HG02588 (cell line): ENCODE data around the gene ANKRD65.
A peak's percentile ranks its signal among the peaks of the same experiment; 100 is the strongest.

ENCODE experiments used
- ATAC-seq: cut with Tn5 transposase; IDR thresholded peaks from one replicate; pipeline ENCODE4 v1.9.1; 2021; ENCODE audit warnings: mild to moderate bottlenecking, moderate library complexity; ENCODE audit not compliant: unreplicated experiment

ANKRD65 gene

GRCh38 chr1:1442069-1442770, 21.1 kb upstream of the ANKRD65 start:
- ATAC-seq = no peak

- no peak for ATAC-seq
Measured at GRCh38 chr1:1441002-1441888, 20.2 kb upstream of the ANKRD65 start.

GRCh38 chr1:1440262-1441001, 19.4 kb upstream of the ANKRD65 start:
- ATAC-seq = no peak

GRCh38 chr1:1439546-1440261, 18.6 kb upstream of the ANKRD65 start:
- ATAC-seq = no peak

- ATAC-seq = no peak
Measured at GRCh38 chr1:1438531-1439381, 17.7 kb upstream of the ANKRD65 start.

- ATAC-seq = peak; percentile 36
Measured at GRCh38 chr1:1437904-1438376, 16.9 kb upstream of the ANKRD65 start.

- no peak for ATAC-seq
Measured at GRCh38 chr1:1437033-1437903, 16.2 kb upstream of the ANKRD65 start.

- no peak for ATAC-seq
Measured at GRCh38 chr1:1436630-1437032, 15.6 kb upstream of the ANKRD65 start.

- ATAC-seq = peak; percentile 1
Measured at GRCh38 chr1:1435911-1436629, 15.0 kb upstream of the ANKRD65 start.

GRCh38 chr1:1435106-1435903, 14.2 kb upstream of the ANKRD65 start, which contains the start of gene VWA1:
Gene VWA1 (plus strand): TSS chr1:1435690. CDS start chr1:1435749, 59 bp downstream.
- ATAC-seq = peak; percentile 40

- no peak for ATAC-seq
Measured at GRCh38 chr1:1434824-1435105, 13.7 kb upstream of the ANKRD65 start.

- ATAC-seq = no peak
Measured at GRCh38 chr1:1434131-1434823, 13.2 kb upstream of the ANKRD65 start.

- no peak for ATAC-seq
Measured at GRCh38 chr1:1433804-1434130, 12.7 kb upstream of the ANKRD65 start.

GRCh38 chr1:1432951-1433803, 12.1 kb upstream of the ANKRD65 start:
- ATAC-seq = no peak

GRCh38 chr1:1432274-1432950, 11.3 kb upstream of the ANKRD65 start:
- ATAC-seq = no peak
